AG04450 (cell line): ENCODE measurements around the gene SLC22A4. TPM values are rescaled to one million over a fixed set of nuclear protein-coding genes. Genes with fewer than 3 reads are reported as not detected.

Experiments used
- CTCF ChIA-PET: fragments of 300-600, 350-600 bp; formaldehyde crosslinking; extraction: SDS; loops from one replicate; lab custom pipeline; 2022; ENCODE audit warnings: antibody characterized with exemption, inconsistent platforms; lab: Charles Lee
- POLR2A ChIA-PET: fragments of 350-600 bp; formaldehyde crosslinking; extraction: SDS; loops from one replicate; lab custom pipeline; 2021; ENCODE audit warnings: antibody characterized with exemption, inconsistent platforms; lab: Yijun Ruan, JAX
- DNase-seq: peaks from one replicate; pipeline ENCODE4 v3.0.0-alpha.2; 2011; ENCODE audit warnings: low read depth, low spot score
- H3K27ac ChIP-seq: one replicate; pipeline ENCODE4 v1.5.1; 2012; ENCODE audit warnings: low read depth, low read length, control low read depth
- H3K27me3 ChIP-seq: one replicate; pipeline ENCODE4 v1.6.0; 2012; ENCODE audit warnings: low read length; ENCODE audit not compliant: control insufficient read depth, insufficient read depth
- H3K4me3 ChIP-seq: 2 replicates; pipeline ENCODE4 v1.5.1; 2011; ENCODE audit warnings: mild to moderate bottlenecking, low read depth, low read length, control low read depth
- H3K9me3 ChIP-seq: 2 replicates; pipeline ENCODE4 v1.5.1; 2012; ENCODE audit warnings: low read length; ENCODE audit not compliant: control insufficient read depth, insufficient read depth
- polyA plus RNA-seq: library from polyadenylated mRNA; depleted of rRNA; stranded (reverse); fragments of >200 nt; gene quantifications from 2 replicates; pipeline ENCODE4 v1.2.3, GENCODE V29; 2011
- TF ChIP-seq, protein P1 (sequence below): IDR thresholded peaks from 2 replicates; pipeline ENCODE4 v1.5.1; 2011; ENCODE audit warnings: low read depth, low read length, control low read depth, inconsistent platforms

Gene SLC22A4
- polyA plus RNA-seq, 1 experiment = 3.1 TPM

DNA sequence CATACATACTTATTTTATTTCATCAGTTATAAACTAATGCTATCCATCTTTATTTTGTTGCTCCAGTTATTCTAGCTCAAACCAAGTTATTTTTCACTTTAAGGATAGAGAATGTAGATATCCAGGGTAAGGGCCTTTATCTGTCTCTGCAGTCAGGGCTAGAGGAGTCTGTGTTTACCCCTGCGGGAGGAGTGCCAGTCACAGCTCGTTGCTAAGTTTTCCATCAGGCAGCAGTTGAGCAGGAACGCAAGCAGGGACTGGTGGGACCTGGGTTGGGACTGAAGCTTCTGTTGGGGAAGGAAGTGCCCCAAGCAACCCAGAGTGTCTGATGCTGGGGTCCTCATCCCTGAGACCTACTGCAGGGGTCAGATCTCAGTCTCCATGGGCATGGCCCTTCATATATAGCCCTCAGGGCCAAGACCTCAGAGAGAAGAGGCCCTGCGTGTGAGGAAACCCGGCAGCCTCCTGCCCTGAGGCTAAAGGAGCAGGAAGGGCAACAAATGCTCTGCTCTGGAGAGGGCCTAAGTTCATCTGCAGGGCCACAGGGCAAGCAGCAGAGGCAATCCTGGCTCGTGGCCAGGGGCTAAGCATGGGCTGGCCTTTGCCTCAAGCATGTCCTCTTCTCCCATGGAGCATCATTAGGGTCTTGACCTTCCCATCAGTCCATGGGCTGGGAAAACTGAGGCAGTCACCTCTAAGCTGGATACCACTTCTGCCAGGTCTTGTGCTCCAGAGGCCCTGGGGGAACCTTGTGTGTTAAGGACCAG, 6.6 kb downstream of the SLC22A4 start:
- ChIA-PET CTCF (interaction anchor here (1.5 kb wide), 1 partner anchor 62 kb away, joined by 5 read pairs; no protein-coding TSS in a partner anchor), POLR2A (no interaction called here)
- H3K27ac ChIP-seq = no peak overlapping the region
- H3K4me3 ChIP-seq = no peak overlapping the region
- DNase-seq = no peak
- TF ChIP-seq, protein P1, sequence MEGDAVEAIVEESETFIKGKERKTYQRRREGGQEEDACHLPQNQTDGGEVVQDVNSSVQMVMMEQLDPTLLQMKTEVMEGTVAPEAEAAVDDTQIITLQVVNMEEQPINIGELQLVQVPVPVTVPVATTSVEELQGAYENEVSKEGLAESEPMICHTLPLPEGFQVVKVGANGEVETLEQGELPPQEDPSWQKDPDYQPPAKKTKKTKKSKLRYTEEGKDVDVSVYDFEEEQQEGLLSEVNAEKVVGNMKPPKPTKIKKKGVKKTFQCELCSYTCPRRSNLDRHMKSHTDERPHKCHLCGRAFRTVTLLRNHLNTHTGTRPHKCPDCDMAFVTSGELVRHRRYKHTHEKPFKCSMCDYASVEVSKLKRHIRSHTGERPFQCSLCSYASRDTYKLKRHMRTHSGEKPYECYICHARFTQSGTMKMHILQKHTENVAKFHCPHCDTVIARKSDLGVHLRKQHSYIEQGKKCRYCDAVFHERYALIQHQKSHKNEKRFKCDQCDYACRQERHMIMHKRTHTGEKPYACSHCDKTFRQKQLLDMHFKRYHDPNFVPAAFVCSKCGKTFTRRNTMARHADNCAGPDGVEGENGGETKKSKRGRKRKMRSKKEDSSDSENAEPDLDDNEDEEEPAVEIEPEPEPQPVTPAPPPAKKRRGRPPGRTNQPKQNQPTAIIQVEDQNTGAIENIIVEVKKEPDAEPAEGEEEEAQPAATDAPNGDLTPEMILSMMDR = no peak
- no peaks in the 10 kb centered on the region for H3K27me3 ChIP-seq
- no peaks in the 10 kb centered on the region for H3K9me3 ChIP-seq

DNA sequence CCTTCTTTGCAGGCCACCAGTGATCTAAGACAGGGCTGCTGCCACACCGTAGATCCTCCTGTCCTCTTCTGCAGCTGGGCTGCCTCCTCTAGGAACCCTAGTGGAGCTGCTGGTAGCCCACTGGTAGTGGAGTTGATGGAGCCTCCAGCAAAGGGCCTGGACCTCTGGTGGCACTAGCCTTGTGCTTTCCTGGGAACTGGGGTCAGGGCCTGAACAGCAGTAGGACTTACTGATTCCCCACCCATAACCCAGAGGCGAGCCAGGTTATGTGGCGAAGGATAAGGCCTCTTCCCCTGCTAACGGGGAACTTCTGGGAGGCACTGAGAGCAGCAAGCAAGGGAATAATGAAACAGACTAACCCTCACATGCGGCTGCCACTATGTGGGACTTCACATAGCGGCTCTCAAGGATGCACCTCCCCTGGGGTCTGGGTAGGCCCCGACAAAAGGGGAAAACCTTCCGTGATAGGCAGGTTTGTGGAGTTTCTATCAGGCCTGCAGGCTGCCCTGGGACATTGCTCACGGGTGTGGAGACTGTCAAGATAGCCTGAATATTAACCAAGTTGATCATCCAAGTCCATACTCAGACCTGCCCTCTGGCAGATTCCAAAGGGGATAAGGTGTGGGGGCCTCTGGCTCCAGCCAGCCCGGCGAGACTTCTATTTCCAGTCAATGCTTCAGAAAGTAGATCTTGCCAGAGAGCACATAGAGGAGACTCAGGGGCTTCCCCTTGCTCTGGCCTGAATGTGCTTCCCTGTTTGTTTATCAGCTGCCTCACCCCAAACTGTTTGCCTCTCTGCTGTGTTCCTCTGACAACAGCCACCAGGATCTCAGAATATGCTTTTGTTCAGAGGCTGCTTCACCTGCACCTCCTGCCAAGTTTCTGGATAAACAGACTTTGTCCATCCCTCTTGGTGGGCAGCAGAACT, 7.4 kb downstream of the SLC22A4 start:
- POLR2A ChIA-PET = no interaction called here
- Histone ChIP-seq H3K27ac (no peak overlapping the region), H3K4me3 (no peak overlapping the region), H3K9me3 (no peaks in the 10 kb centered on the region), H3K27me3 (no peaks in the 10 kb centered on the region)
- TF ChIP-seq, protein P1 = no peak
- CTCF ChIA-PET = interaction anchor here (1.4 to 1.5 kb wide), 2 partner anchors 28 to 63 kb away, joined by 3 to 5 read pairs; no protein-coding TSS in a partner anchor
- DNase-seq = no peak

DNA sequence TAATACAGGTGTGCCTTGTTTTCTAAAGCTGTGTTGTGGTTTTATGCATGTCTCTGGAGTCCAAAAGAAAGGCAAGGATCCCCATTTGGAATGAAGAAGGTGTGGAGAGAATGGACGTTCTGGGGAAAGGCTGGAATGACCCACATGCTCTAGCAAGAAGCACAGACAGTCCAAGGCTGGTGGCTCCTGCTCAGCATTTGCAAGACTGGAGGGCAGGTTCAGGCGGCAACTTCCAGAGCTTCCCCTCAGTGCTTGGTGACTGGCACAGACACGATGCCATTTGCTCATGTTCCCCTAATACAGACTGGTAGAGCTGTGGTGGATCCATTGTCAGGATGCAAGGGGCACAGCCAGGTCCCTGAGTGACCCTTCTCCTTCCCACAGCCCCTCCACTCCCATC, 8.2 kb downstream of the SLC22A4 start:
- POLR2A ChIA-PET = no interaction called here
- H3K27ac ChIP-seq = no peak overlapping the region
- H3K4me3 ChIP-seq = no peak overlapping the region
- DNase-seq = no peak
- CTCF ChIA-PET = interaction anchor here (0.9 to 1.4 kb wide), 2 partner anchors 9 to 29 kb away, joined by 3 to 5 read pairs; partner anchors contain the start of gene SLC22A4
- no peaks in the 10 kb centered on the region for H3K27me3 ChIP-seq
- no peaks in the 10 kb centered on the region for H3K9me3 ChIP-seq
- TF ChIP-seq, protein P1 = no peak

DNA sequence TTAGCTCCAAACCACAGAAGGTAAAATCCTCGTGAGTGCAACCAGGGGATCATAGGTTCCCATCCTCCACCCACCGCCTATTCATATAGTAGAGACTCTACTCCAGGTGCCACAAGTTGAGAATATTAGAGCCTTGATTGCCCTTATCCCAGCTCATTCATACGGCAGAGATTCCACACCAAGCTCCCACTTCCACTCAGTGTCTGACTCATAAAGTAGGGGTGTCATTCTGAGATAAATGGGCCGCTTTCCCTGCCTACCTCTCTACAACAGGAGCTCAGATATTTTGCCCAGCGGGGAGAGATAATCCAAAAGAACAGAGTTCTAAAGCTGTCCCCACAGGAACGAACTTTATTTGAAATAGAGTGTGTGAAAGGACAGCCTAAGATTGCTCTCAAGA, 9.4 kb downstream of the SLC22A4 start:
- TF ChIP-seq, protein P1 = no peak
- DNase-seq = no peak
- POLR2A ChIA-PET = interaction anchor here (0.6 kb wide), 1 partner anchor 56 kb away, joined by 3 read pairs; no protein-coding TSS in a partner anchor

More for the DNA sequence above, 9.4 kb downstream of the SLC22A4 start:
- Histone ChIP-seq H3K27me3 (no peaks in the 10 kb centered on the region), H3K4me3 (no peak overlapping the region), H3K27ac (no peak overlapping the region), H3K9me3 (no peaks in the 10 kb centered on the region)
- CTCF ChIA-PET = interaction anchor here (0.8 to 1.7 kb wide), 3 partner anchors 10 to 30 kb away, joined by 3 to 4 read pairs (median 3); partner anchors contain the start of gene SLC22A4
